ENCODE data around the gene GDF7.
"Not testable (repeated sequence)": the region's sequence is repeated elsewhere in the genome, so short reads cannot be mapped to it uniquely, and the experiment has no call there.

Gene GDF7

DNA sequence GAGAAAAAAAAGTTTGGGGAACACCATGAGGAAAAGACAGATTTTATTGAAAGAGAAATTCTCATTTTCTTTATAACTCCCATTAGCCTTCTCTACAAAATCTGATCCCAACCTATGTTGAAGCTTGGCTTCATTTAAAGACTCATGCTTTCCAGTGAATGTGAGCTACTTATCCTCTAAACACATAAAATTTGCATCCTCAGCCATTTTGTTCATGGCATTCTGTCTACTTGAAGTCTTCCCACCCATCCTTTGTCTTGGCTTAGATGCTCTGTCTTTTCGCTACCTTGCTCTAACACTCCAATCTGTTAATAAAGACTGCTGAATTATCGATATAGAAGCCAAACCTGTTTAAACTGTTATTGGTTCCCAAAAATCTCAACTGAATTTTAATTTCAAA, 39.3 kb downstream of the GDF7 start:
- Histone ChIP-seq H3K4me3 (ENCODE audit: low read length) (no peak overlapping the region), H3K27ac (ENCODE audit: low read length) (no peak overlapping the region), H3K9me3 (ENCODE audit: insufficient read depth, low read depth, low read length) (no peaks in the 10 kb centered on the region), H3K27me3 (ENCODE audit: insufficient read depth, low read length) (no peaks in the 10 kb centered on the region), H3K36me3 (ENCODE audit: insufficient read depth, low read depth, low read length) (no peaks in the 10 kb centered on the region), H3K4me1 (ENCODE audit: insufficient read depth, low read length) (no peaks in the 10 kb centered on the region), H3K9ac (ENCODE audit: low read depth, low read length) (no peak overlapping the region)

DNA sequence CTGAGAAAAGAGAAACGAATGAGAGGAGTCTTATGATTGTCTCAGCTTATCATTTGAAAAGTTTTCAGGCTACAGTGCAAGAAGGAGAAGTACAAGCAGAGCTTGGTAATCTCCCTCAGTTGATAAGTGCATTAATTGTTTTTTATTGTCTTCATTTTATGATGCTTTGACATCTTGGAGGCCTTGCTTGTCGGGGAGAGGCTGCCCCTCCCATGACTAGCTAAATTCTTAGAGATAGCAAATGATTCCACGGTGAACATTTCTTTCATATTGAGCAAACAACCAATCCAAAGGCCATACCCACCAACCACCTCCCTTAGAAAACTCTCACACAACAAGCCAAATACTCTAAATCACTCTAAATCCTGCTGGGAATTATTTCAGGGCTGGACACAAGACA, 39.8 kb downstream of the GDF7 start:
- H3K9ac ChIP-seq (ENCODE audit: low read depth, low read length): no peak overlapping the region

GRCh38 chr2:20707601-20708000, 40.7 kb downstream of the GDF7 start:
- Histone ChIP-seq H3K27me3 (ENCODE audit: insufficient read depth, low read length) (no peaks in the 10 kb centered on the region), H3K36me3 (ENCODE audit: insufficient read depth, low read depth, low read length) (no peaks in the 10 kb centered on the region), H3K9me3 (ENCODE audit: insufficient read depth, low read depth, low read length) (no peaks in the 10 kb centered on the region), H3K27ac (ENCODE audit: low read length) (no peak overlapping the region), H3K4me1 (ENCODE audit: insufficient read depth, low read length) (no peaks in the 10 kb centered on the region), H3K9ac (ENCODE audit: low read depth, low read length) (no peak overlapping the region), H3K4me3 (ENCODE audit: low read length) (no peak overlapping the region)

More for the DNA sequence above, 39.8 kb downstream of the GDF7 start:
- no peaks in the 10 kb centered on the region for H3K9me3 ChIP-seq (ENCODE audit: insufficient read depth, low read depth, low read length)
- no peak overlapping the region for H3K4me3 ChIP-seq (ENCODE audit: low read length)
- H3K27me3 ChIP-seq (ENCODE audit: insufficient read depth, low read length): no peaks in the 10 kb centered on the region
- H3K4me1 ChIP-seq (ENCODE audit: insufficient read depth, low read length): no peaks in the 10 kb centered on the region
- no peaks in the 10 kb centered on the region for H3K36me3 ChIP-seq (ENCODE audit: insufficient read depth, low read depth, low read length)
- no peak overlapping the region for H3K27ac ChIP-seq (ENCODE audit: low read length)

DNA sequence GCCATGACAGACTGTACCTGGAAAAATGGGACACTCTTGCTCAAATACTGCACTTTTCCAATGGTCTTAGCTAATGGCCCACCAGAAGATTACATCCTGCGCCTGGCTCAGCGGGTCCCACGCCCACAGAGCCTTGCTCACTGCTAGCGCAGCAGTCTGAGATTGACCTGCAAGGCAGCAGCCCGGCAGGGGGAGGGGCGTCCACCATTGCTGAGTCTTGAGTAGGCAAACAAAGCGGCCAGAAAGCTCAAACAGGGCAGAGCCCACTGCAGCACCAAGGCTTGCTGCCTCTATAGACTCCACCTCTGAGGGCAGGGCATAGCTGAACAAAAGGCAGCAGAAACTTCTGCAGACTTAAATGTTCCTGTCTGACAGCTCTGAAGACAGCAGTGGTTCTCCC, 44.7 kb downstream of the GDF7 start:
- not testable (repeated sequence) for H3K9ac ChIP-seq (ENCODE audit: low read depth, low read length); H3K4me1 ChIP-seq (ENCODE audit: insufficient read depth, low read length); H3K27ac ChIP-seq (ENCODE audit: low read length); H3K4me3 ChIP-seq (ENCODE audit: low read length); H3K27me3 ChIP-seq (ENCODE audit: insufficient read depth, low read length); H3K36me3 ChIP-seq (ENCODE audit: insufficient read depth, low read depth, low read length); H3K9me3 ChIP-seq (ENCODE audit: insufficient read depth, low read depth, low read length)

- not testable (repeated sequence) for H3K27ac ChIP-seq (ENCODE audit: low read length); H3K27me3 ChIP-seq (ENCODE audit: insufficient read depth, low read length); H3K36me3 ChIP-seq (ENCODE audit: insufficient read depth, low read depth, low read length); H3K9ac ChIP-seq (ENCODE audit: low read depth, low read length); H3K4me3 ChIP-seq (ENCODE audit: low read length); H3K4me1 ChIP-seq (ENCODE audit: insufficient read depth, low read length); H3K9me3 ChIP-seq (ENCODE audit: insufficient read depth, low read depth, low read length)
Observed at GRCh38 chr2:20713585-20713984, 46.6 kb downstream of the GDF7 start.

DNA sequence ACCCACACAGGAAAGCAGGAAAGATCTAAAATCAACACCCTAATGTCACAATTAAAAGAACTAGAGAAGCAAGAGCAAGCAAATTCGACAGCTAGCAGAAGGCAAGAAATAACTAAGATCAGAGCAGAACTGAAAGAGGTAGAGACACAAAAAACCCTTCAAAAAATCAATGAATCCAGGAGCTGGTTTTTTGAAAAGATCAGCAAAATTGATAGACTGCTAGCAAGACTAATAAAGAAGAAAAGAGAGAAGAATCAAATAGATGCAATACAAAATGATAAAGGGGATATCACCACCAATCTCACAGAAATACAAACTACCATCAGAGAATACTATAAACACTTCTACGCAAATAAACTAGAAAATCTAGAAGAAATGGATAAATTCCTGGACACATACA, 47.5 kb downstream of the GDF7 start:
- H3K4me1 ChIP-seq (ENCODE audit: insufficient read depth, low read length); H3K9me3 ChIP-seq (ENCODE audit: insufficient read depth, low read depth, low read length); H3K36me3 ChIP-seq (ENCODE audit: insufficient read depth, low read depth, low read length); H3K27ac ChIP-seq (ENCODE audit: low read length); H3K4me3 ChIP-seq (ENCODE audit: low read length); H3K27me3 ChIP-seq (ENCODE audit: insufficient read depth, low read length); H3K9ac ChIP-seq (ENCODE audit: low read depth, low read length): not testable (repeated sequence)

GRCh38 chr2:20716164-20716563, 49.2 kb downstream of the GDF7 start:
- not testable (repeated sequence) for H3K27me3 ChIP-seq (ENCODE audit: insufficient read depth, low read length); H3K4me3 ChIP-seq (ENCODE audit: low read length); H3K27ac ChIP-seq (ENCODE audit: low read length); H3K9ac ChIP-seq (ENCODE audit: low read depth, low read length); H3K4me1 ChIP-seq (ENCODE audit: insufficient read depth, low read length); H3K36me3 ChIP-seq (ENCODE audit: insufficient read depth, low read depth, low read length); H3K9me3 ChIP-seq (ENCODE audit: insufficient read depth, low read depth, low read length)

DNA sequence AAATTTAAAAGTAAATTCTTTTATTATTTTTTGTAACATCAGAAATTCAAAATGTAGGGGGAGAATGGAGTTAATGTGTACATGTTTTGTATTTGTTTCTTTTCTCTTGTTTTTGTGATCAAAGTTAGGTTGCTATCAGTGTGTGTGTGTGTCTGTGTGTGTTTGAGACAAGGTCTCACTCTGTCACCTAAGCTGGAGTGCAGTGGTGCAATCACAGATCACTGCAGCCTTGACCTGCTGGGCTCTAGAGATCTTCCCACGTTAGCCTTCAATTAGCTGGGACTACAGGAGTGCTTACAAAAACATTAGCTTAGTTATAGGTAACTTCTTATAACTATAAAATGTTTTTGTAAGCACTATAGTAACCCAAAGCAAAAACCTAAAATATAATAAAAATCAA, 50.7 kb downstream of the GDF7 start:
- H3K4me3 ChIP-seq (ENCODE audit: low read length): no peak overlapping the region
- H3K9ac ChIP-seq (ENCODE audit: low read depth, low read length): no peak overlapping the region
- no peaks in the 10 kb centered on the region for H3K36me3 ChIP-seq (ENCODE audit: insufficient read depth, low read depth, low read length)
- no peaks in the 10 kb centered on the region for H3K4me1 ChIP-seq (ENCODE audit: insufficient read depth, low read length)
- H3K27ac ChIP-seq (ENCODE audit: low read length): no peak overlapping the region
- H3K9me3 ChIP-seq (ENCODE audit: insufficient read depth, low read depth, low read length): no peaks in the 10 kb centered on the region
- H3K27me3 ChIP-seq (ENCODE audit: insufficient read depth, low read length): no peaks in the 10 kb centered on the region

- no peak overlapping the region for H3K27ac ChIP-seq (ENCODE audit: low read length)
- no peaks in the 10 kb centered on the region for H3K36me3 ChIP-seq (ENCODE audit: insufficient read depth, low read depth, low read length)
- H3K9me3 ChIP-seq (ENCODE audit: insufficient read depth, low read depth, low read length): no peaks in the 10 kb centered on the region
- H3K9ac ChIP-seq (ENCODE audit: low read depth, low read length): no peak overlapping the region
- no peak overlapping the region for H3K4me3 ChIP-seq (ENCODE audit: low read length)
- no peaks in the 10 kb centered on the region for H3K4me1 ChIP-seq (ENCODE audit: insufficient read depth, low read length)
- no peaks in the 10 kb centered on the region for H3K27me3 ChIP-seq (ENCODE audit: insufficient read depth, low read length)
Observed at GRCh38 chr2:20722592-20723240, 55.8 kb downstream of the GDF7 start.

DNA sequence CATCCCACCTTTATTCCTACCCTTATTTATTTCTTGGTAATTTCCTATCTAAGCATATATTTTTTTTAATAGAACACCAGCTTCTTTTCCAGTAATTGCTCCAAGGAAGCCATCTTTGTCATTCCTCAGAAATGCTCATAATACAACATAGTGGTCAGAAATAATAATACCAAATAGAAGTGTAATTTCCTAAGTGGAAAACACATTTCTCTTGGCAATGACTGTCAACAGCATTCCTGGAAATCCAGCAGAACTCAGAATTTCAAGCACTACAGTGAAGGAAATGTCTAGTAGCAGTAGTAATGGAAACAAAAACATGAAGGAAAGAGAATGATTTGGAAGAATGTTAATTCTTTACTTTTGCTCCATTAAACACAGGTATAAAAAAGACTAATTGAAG, 56.6 kb downstream of the GDF7 start:
- Histone ChIP-seq H3K9ac (ENCODE audit: low read depth, low read length) (no peak overlapping the region), H3K4me3 (ENCODE audit: low read length) (no peak overlapping the region), H3K9me3 (ENCODE audit: insufficient read depth, low read depth, low read length) (no peaks in the 10 kb centered on the region), H3K4me1 (ENCODE audit: insufficient read depth, low read length) (no peaks in the 10 kb centered on the region), H3K36me3 (ENCODE audit: insufficient read depth, low read depth, low read length) (no peaks in the 10 kb centered on the region), H3K27me3 (ENCODE audit: insufficient read depth, low read length) (no peaks in the 10 kb centered on the region), H3K27ac (ENCODE audit: low read length) (no peak overlapping the region)

- Histone ChIP-seq H3K4me1 (ENCODE audit: insufficient read depth, low read length) (no peaks in the 10 kb centered on the region), H3K36me3 (ENCODE audit: insufficient read depth, low read depth, low read length) (no peaks in the 10 kb centered on the region), H3K9me3 (ENCODE audit: insufficient read depth, low read depth, low read length) (no peaks in the 10 kb centered on the region), H3K27me3 (ENCODE audit: insufficient read depth, low read length) (no peaks in the 10 kb centered on the region), H3K27ac (ENCODE audit: low read length) (no peak overlapping the region), H3K4me3 (ENCODE audit: low read length) (no peak overlapping the region), H3K9ac (ENCODE audit: low read depth, low read length) (no peak overlapping the region)
Observed at GRCh38 chr2:20724500-20725053, 57.6 kb downstream of the GDF7 start.

- H3K27me3 ChIP-seq (ENCODE audit: insufficient read depth, low read length): no peaks in the 10 kb centered on the region
- no peak overlapping the region for H3K27ac ChIP-seq (ENCODE audit: low read length)
- no peak overlapping the region for H3K9ac ChIP-seq (ENCODE audit: low read depth, low read length)
- no peaks in the 10 kb centered on the region for H3K9me3 ChIP-seq (ENCODE audit: insufficient read depth, low read depth, low read length)
- H3K36me3 ChIP-seq (ENCODE audit: insufficient read depth, low read depth, low read length): no peaks in the 10 kb centered on the region
- no peak overlapping the region for H3K4me3 ChIP-seq (ENCODE audit: low read length)
- no peaks in the 10 kb centered on the region for H3K4me1 ChIP-seq (ENCODE audit: insufficient read depth, low read length)
Observed at GRCh38 chr2:20725782-20726181, 58.8 kb downstream of the GDF7 start.

Data from iPS-20b (cell line).